GM19099 (cell line): Measurements from ENCODE around the gene KCNMB2.

ENCODE experiments used
- POLR2A ChIP-seq: IDR thresholded peaks from 3 replicates; pipeline ENCODE4 v1.6.1; 2011; ENCODE audit warnings: low read depth; ENCODE audit not compliant: insufficient read length; ENCODE audit errors: extremely low read depth

The KCNMB2 gene

DNA sequence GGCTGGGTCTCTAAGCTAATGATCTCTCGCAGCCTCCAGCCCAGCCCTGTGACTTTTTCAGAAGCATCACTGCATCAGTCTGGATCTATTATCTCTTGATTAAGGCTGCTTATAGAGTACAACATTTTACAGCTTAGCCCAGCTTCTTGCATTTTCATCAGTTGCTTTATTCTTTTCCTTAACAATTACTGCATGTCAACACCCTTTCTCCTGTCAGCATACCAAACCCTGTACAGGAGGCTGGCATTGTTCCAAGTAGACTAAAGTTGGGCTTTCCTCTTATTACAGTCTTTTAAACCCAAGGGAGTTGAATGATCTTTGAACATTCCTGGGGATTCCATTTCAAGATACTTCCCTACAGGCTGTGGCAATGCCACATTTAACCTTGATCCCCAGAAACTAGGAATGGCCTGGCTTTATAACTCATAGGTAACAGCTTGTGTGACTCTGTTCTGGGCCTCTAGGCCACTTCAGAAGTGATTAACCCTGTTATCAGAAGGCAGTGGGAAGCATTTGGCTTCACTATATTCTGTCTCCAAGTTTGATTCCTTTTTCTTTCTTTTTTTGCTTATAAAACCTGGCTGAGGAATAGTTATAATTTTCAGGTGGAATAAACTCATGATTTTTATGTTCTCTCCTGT is 182.9 kb downstream of the KCNMB2 start:
- TF ChIP-seq POLR2A: no peak

GRCh38 chr3:178732824-178733223 is 196.6 kb downstream of the KCNMB2 start:
- TF ChIP-seq POLR2A: no peak

- TF ChIP-seq POLR2A: no peak
Observed at GRCh38 chr3:178735032-178735674, 198.9 kb downstream of the KCNMB2 start.

GRCh38 chr3:178736300-178736699 is 200.1 kb downstream of the KCNMB2 start:
- TF ChIP-seq POLR2A: no peak

DNA sequence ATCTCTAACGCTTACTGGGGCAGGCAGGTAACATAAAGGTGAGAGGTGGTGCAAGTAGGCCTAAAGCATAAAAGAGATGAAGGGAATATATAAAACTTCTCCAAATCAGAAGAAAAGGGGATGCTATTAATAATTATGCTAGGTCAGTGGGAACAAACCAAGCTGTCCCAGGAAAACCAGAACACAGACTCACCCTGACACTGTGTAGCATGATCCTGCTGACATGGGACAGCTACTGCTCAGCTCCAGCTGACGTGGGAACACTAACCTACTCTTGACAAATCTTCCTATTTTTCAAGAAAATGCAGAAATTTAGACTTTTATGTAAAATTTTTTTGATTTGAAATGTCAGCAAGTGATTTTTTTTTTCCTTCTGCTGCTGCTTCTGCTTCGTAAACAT is 203.5 kb downstream of the KCNMB2 start:
- TF ChIP-seq POLR2A: no peak

- no peak for TF ChIP-seq POLR2A
Observed at GRCh38 chr3:178741020-178741419, 204.8 kb downstream of the KCNMB2 start.

DNA sequence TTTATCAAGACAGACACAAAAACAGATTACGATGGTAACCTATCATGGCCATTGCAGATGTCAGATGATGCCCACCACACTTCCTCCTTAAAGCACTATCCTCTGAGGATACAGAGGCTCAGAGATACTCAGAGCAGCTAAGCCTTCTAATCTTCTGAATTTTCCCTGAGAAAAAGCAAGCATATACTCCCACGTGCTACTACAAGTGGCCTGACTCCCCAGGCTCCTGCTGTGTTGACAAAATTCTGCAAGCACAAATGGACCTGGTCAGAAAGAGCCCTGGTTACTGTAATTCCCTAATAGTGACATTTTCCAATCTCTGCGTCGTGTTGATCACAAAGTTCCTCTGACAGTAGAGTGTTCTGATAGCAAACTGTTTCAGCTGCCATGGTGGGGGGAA is 207.1 kb downstream of the KCNMB2 start:
- TF ChIP-seq POLR2A: no peak

GRCh38 chr3:178748874-178749273 is 212.6 kb downstream of the KCNMB2 start:
- TF ChIP-seq POLR2A: no peak

GRCh38 chr3:178749471-178749870 is 213.2 kb downstream of the KCNMB2 start:
- TF ChIP-seq POLR2A: no peak

DNA sequence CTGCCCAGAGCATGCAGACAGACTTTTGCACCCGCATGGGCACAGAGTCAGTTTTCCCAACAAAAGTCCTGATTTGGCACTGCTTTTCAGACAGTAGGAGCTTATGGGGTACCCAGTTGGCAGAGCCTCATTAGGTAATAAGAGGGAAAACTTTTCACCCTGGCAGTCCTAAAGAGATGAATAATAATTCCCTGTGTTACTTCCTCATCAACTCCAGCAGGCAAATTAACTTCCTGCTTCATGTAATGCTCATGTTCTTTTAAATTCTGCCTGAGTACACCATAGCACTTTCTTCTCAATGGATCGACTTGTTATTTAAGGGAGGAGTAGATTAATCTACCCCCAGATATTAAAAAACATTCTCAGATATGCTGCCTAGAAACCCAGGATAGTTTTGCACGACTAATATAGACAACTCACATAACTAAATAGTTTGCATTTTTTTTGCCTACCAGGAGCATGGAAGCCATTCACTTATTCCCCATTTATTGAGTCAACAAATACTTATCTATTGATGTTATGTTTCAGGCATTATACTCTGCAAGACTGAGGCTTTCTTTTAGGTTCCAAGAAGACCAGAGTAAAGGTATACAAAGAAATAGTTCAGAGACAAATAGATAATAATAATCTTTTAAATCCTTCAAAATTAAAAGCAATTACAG is 214.5 kb downstream of the KCNMB2 start:
- TF ChIP-seq POLR2A: no peak

- no peak for TF ChIP-seq POLR2A
Observed at GRCh38 chr3:178752843-178753242, 216.6 kb downstream of the KCNMB2 start.

GRCh38 chr3:178754852-178755510 is 218.7 kb downstream of the KCNMB2 start:
- TF ChIP-seq POLR2A: no peak

DNA sequence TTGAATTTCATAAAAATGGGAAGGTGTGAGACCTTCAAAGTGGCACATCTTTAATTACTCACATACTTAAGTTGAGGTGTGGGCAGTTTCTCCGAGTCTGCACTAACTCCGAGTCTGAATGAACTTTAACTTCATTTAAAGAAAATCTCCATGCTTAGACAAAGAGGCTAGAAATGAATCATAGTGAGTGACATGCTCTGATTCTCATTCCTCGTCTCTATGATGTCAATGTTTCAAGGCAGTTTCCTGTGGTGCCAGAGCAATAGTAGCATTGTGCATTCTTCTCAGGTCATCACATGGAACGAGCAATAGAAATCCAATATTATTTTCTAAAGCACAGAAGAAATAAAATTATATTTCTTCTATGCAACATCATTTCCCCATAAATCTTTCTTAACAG is 224.8 kb downstream of the KCNMB2 start:
- TF ChIP-seq POLR2A: no peak

DNA sequence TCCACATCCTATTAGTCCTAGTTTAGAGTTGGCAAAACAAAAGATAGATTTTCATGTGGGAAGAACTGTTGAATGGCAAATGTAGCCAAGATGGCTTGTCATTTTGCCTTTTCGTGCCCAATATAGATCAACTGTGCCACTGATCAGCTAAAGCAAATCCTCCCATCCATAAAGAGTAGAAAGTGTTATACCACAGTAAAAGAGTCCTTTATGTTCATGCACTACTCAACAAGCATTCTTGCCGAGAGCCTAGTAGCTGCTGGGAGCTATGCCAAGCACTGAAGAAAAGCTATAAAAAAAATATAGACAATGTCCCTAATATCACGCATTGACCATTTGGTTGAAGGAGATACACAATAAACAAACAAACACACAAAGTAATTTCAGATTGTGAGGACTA is 225.2 kb downstream of the KCNMB2 start:
- no peak for TF ChIP-seq POLR2A

- no peak for TF ChIP-seq POLR2A
Observed at GRCh38 chr3:178762385-178762784, 226.1 kb downstream of the KCNMB2 start.

DNA sequence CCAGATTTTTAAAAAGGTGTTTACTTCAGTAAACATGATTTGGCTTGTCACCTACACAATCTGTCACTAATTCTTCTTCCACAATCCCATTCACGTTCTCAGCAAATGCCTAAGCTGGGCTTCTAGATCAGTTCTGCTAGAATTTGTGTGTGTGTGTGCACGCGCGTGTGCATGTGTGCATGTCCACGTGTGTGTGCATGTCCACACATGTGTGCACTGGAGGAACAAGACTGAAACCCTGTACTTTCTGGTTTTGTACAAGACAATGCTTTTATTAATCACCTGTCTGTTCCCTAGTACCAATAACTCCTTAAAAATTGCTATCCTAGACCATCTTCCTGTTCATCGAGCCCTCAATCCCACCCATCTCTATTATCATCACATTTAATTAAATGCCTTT is 229.2 kb downstream of the KCNMB2 start:
- no peak for TF ChIP-seq POLR2A
